HEK293 (cell line): ENCODE measurements around the gene ALMS1.

Source experiments
- PBX3 ChIP-seq: sonication (generic); formaldehyde crosslinking; IDR thresholded peaks from 2 replicates; pipeline ENCODE4 v1.8.1; 2022; ENCODE audit warnings: mild to moderate bottlenecking, moderate library complexity, missing genetic modification reagents
- PRDM1 ChIP-seq: fragments of 450-650 bp; formaldehyde crosslinking; IDR thresholded peaks from 2 replicates; pipeline ENCODE4; 2016; ENCODE audit warnings: missing biosample characterization, missing genetic modification characterization
- PRDM10 ChIP-seq: fragments of 450-650 bp; formaldehyde crosslinking; IDR thresholded peaks from 2 replicates; pipeline ENCODE4 v1.5.1; 2016; ENCODE audit warnings: missing biosample characterization, missing genetic modification characterization
- SALL2 ChIP-seq: fragments of 450-650 bp; formaldehyde crosslinking; IDR thresholded peaks from 2 replicates; pipeline ENCODE4 v1.5.0; 2017; ENCODE audit warnings: missing biosample characterization, mild to moderate bottlenecking, missing genetic modification characterization, borderline replicate concordance
- TCF7L2 ChIP-seq: IDR thresholded peaks from 2 replicates; pipeline ENCODE4 v1.6.1; 2011; ENCODE audit warnings: low read depth, mild to moderate bottlenecking, inconsistent platforms, low read length, moderate library complexity, borderline replicate concordance
- ZBTB49 ChIP-seq: fragments of 450-650 bp; formaldehyde crosslinking; IDR thresholded peaks from 2 replicates; pipeline ENCODE4 v1.5.1; 2016; ENCODE audit warnings: missing biosample characterization, missing genetic modification characterization, low read depth
- ZEB2 ChIP-seq: fragments of 450-650 bp; formaldehyde crosslinking; IDR thresholded peaks from 2 replicates; pipeline ENCODE4 v1.5.1; 2016; ENCODE audit warnings: missing biosample characterization, missing genetic modification characterization
- ZFP3 ChIP-seq: fragments of 450-650 bp; formaldehyde crosslinking; IDR thresholded peaks from 2 replicates; pipeline ENCODE4 v1.5.1; 2016; ENCODE audit warnings: low read depth, missing biosample characterization, missing genetic modification characterization
- ZNF211 ChIP-seq: fragments of 450-650 bp; formaldehyde crosslinking; IDR thresholded peaks from 2 replicates; pipeline ENCODE4 v1.5.1; 2016; ENCODE audit warnings: low read depth, missing biosample characterization, missing genetic modification characterization
- ZSCAN18 ChIP-seq: fragments of 450-650 bp; formaldehyde crosslinking; IDR thresholded peaks from 2 replicates; pipeline ENCODE4 v1.5.1; 2016; ENCODE audit warnings: missing biosample characterization, missing genetic modification characterization
- TF ChIP-seq, protein P1 (sequence below): fragments of 450-650 bp; formaldehyde crosslinking; IDR thresholded peaks from 2 replicates; pipeline ENCODE4 v1.5.1; 2016; ENCODE audit warnings: missing biosample characterization, missing genetic modification characterization

DNA sequence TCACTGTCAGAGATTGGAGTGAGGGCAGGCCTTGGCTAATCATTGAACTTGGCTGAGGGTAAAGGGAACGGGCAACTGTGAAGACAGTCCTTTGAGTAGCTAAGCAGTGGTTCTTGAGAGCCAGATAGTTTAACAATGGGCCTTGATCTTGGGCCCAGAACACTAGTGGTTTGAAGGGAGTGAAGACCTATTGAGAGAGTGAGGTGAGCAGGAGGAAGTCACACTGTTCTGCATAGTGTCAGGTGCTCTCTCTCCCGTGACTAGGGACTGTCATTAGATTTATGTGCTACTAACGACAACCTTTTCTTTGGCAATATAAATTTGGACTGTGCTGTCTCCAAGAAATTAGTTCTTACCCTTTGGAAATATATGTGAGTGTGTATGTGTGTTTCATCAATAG lies 44.6 kb upstream of the ALMS1 start:
- TF ChIP-seq, protein P1, sequence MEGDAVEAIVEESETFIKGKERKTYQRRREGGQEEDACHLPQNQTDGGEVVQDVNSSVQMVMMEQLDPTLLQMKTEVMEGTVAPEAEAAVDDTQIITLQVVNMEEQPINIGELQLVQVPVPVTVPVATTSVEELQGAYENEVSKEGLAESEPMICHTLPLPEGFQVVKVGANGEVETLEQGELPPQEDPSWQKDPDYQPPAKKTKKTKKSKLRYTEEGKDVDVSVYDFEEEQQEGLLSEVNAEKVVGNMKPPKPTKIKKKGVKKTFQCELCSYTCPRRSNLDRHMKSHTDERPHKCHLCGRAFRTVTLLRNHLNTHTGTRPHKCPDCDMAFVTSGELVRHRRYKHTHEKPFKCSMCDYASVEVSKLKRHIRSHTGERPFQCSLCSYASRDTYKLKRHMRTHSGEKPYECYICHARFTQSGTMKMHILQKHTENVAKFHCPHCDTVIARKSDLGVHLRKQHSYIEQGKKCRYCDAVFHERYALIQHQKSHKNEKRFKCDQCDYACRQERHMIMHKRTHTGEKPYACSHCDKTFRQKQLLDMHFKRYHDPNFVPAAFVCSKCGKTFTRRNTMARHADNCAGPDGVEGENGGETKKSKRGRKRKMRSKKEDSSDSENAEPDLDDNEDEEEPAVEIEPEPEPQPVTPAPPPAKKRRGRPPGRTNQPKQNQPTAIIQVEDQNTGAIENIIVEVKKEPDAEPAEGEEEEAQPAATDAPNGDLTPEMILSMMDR (tag by site-specific recombination): no peak
- TF ChIP-seq PBX3 (CRISPR knock-in tag) (no peak), SALL2 (tag by site-specific recombination) (no peak), ZFP3 (no peak), TCF7L2 (no peak), ZBTB49 (tag by site-specific recombination) (no peak), PRDM1 (tag by site-specific recombination) (no peak), ZNF211 (tag by site-specific recombination) (no peak), PRDM10 (tag by site-specific recombination) (no peak), ZEB2 (tag by site-specific recombination) (no peak), ZSCAN18 (tag by site-specific recombination) (no peak)
